Lung (tissue), 12 donors: ENCODE measurements around the gene SETX. TPM values are rescaled to one million over a fixed set of nuclear protein-coding genes. Genes with fewer than 3 reads are reported as not detected.

Experiments
- ATAC-seq: fragments of 200-7000 bp; cut with Tn5 transposase; one replicate; pipeline ENCODE4 v1.9.1; 2020; ENCODE audit warnings: moderate number of reproducible peaks; ENCODE audit not compliant: insufficient read depth, low FRiP score
- DNase-seq, 3 donors: peaks; one replicate each; pipeline ENCODE4 v3.0.0-alpha.2; 2013 to 2017
- H3K27ac ChIP-seq, 2 donors: one replicate each; pipeline ENCODE4 v1.5.1; 2013; ENCODE audit warnings: mild to moderate bottlenecking in 2 of 2, moderate library complexity in 2 of 2, control low read depth in 1 of 2, inconsistent platforms in 1 of 2, low read depth in 1 of 2, low read length in 1 of 2
- H3K27me3 ChIP-seq, 3 donors: one replicate each; pipeline ENCODE4 v1.5.1; 2013; ENCODE audit warnings: low read length in 2 of 3; ENCODE audit not compliant: control insufficient read depth in 3 of 3, insufficient read depth in 3 of 3
- H3K36me3 ChIP-seq, 4 donors: one replicate each; pipeline ENCODE4 v1.5.1; 2013; ENCODE audit warnings: low read length in 4 of 4, mild to moderate bottlenecking in 1 of 4, moderate library complexity in 1 of 4; ENCODE audit not compliant: control insufficient read depth in 4 of 4, insufficient read depth in 4 of 4
- H3K4me1 ChIP-seq, 5 donors: one replicate each; pipeline ENCODE4 v1.5.1; 2013; ENCODE audit warnings: low read length in 5 of 5, mild to moderate bottlenecking in 2 of 5, moderate library complexity in 1 of 5; ENCODE audit not compliant: control insufficient read depth in 5 of 5, insufficient read depth in 5 of 5
- H3K4me3 ChIP-seq: one replicate; pipeline ENCODE4 v1.5.1; 2013; ENCODE audit warnings: mild to moderate bottlenecking, control low read depth, moderate library complexity
- H3K9ac ChIP-seq, 2 donors: one replicate each; pipeline ENCODE4 v1.5.1; 2013; ENCODE audit warnings: low read length in 2 of 2, control low read depth in 1 of 2; ENCODE audit not compliant: insufficient read depth in 1 of 2
- H3K9me3 ChIP-seq, 4 donors: one replicate each; pipeline ENCODE4 v1.5.1; 2013; ENCODE audit warnings: low read length in 3 of 4, mild to moderate bottlenecking in 1 of 4, moderate library complexity in 1 of 4; ENCODE audit not compliant: control insufficient read depth in 4 of 4, insufficient read depth in 3 of 4
- WGBS, 2 donors: extraction: QIAGEN DNeasy Blood & Tissue Kit; methylation state at CpG; one replicate each; pipeline ENCODE4 v1.1.7; 2013; 5-methylcytosine and 5-hydroxymethylcytosine counted together
- polyA plus RNA-seq, 2 donors: library from polyadenylated mRNA; stranded (reverse); fragments of 200-250 nt; gene quantifications; one replicate each; pipeline ENCODE4 v1.2.1, GENCODE V29; 2013
- total RNA-seq, 2 donors: library from RNA; depleted of rRNA in 1 of 2; stranded (reverse); fragments of >200 nt in 1 of 2; gene quantifications; one replicate each; pipeline ENCODE4 v1.2.1, GENCODE V29; 2014 to 2021
- TF ChIP-seq, protein P1 (sequence below): IDR thresholded peaks from 2 replicates; pipeline ENCODE4 v1.5.1; 2012; ENCODE audit warnings: mild to moderate bottlenecking; ENCODE audit errors: control extremely low read depth, extremely low read depth
- donor health status: control.
- donor health status: control.
- donor health status: Bipolar disorder and iron deficiency.
- donor health status: healthy.
- donor health status: DM: yes; HTN: yes; CAD: no.

Gene SETX
- total and polyA plus RNA-seq, 4 donors, result 14.6 to 90.0 (median 34.2) TPM

DNA sequence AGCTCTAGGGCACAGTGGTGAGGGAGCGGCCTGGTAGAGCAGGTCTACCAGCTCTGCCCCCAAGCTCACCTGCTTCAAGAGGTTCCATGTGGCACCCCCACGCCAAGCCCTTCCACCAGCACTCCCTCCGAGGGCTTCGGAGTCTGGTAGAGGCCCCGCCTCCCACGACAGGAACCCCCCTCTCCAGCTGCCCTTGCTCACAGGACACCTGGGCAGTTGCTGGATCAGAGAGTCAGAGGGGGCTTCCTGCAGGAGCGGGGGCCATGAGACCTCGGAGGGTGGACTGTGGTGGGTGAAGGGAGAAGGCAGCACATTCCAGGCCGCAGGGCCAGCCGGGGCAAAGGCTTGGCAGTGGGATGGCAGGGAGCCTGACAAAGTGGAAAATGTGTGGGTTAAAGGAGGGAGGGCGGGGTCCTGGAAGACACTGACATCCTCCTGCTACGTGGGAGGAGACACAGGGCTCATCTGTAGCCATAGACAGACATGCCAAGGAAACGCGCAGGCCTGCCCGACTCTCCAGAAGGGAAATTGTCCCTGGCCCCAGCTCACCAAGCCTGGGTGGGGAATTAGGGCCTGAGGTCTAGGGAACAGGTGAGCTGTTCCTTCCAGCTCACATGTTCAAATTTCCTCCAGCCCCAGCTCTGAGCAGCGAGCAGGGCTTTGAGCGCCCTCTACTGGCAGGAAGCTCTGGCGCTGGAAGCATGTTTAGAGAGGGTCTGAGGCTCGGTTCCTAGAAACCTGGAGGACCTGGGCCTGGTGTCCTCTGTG is 118.7 kb downstream of the SETX start:
- H3K4me3 ChIP-seq, result no peak overlapping the region
- H3K4me1 ChIP-seq, result peaks cover 0 to 6% (median 5%) of the 10 kb centered on the region in 5 donors
- H3K9ac ChIP-seq, result no peak overlapping the region
- TF ChIP-seq, protein P1, sequence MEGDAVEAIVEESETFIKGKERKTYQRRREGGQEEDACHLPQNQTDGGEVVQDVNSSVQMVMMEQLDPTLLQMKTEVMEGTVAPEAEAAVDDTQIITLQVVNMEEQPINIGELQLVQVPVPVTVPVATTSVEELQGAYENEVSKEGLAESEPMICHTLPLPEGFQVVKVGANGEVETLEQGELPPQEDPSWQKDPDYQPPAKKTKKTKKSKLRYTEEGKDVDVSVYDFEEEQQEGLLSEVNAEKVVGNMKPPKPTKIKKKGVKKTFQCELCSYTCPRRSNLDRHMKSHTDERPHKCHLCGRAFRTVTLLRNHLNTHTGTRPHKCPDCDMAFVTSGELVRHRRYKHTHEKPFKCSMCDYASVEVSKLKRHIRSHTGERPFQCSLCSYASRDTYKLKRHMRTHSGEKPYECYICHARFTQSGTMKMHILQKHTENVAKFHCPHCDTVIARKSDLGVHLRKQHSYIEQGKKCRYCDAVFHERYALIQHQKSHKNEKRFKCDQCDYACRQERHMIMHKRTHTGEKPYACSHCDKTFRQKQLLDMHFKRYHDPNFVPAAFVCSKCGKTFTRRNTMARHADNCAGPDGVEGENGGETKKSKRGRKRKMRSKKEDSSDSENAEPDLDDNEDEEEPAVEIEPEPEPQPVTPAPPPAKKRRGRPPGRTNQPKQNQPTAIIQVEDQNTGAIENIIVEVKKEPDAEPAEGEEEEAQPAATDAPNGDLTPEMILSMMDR, result peak; percentile 94
- DNase-seq (peak; percentile 70 to 77 (median 75)), ATAC-seq (no peak)
- 44% methylated on average over 18 to 19 of the region's 19 CpGs for WGBS, 2 donors
- H3K9me3 ChIP-seq, result no peaks in the 10 kb centered on the region
- H3K27me3 ChIP-seq, result peaks cover 0 to 13% (median 0%) of the 10 kb centered on the region in 3 donors
- H3K36me3 ChIP-seq, result no peaks in the 10 kb centered on the region
- no peak overlapping the region for H3K27ac ChIP-seq

DNA sequence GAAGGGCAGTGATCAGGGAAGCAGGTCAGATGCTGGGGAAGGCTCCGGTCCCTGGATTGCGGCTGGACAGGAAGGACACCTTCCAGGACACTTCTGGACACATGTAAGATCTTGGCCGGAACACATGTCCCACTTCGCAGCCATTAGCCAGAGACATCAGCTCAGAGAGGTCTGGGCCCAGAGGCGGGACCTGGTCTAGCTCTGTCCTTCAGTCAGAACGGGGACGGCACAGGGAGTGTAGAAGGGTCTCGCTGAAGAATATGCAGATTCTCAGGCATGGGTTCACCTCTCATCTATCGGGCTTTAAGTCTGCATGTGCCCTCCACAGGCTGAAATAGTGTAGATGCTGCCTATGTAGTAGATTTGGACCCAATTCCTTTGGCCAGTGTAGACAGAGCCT is 119.7 kb downstream of the SETX start:
- TF ChIP-seq, protein P1, result no peak
- no peak overlapping the region for H3K4me3 ChIP-seq
- H3K36me3 ChIP-seq, result no peaks in the 10 kb centered on the region
- no peak overlapping the region for H3K27ac ChIP-seq
- no peaks in the 10 kb centered on the region for H3K9me3 ChIP-seq
- DNase-seq (no peak), ATAC-seq (no peak)
- peaks cover 0 to 13% (median 0%) of the 10 kb centered on the region in 3 donors for H3K27me3 ChIP-seq
- WGBS, 2 donors, result 83 to 87% methylated on average over 9 of the region's 9 CpGs
- H3K4me1 ChIP-seq, result peaks cover 0 to under 1% (median 0%) of the 10 kb centered on the region in 5 donors
- H3K9ac ChIP-seq, result no peak overlapping the region

DNA sequence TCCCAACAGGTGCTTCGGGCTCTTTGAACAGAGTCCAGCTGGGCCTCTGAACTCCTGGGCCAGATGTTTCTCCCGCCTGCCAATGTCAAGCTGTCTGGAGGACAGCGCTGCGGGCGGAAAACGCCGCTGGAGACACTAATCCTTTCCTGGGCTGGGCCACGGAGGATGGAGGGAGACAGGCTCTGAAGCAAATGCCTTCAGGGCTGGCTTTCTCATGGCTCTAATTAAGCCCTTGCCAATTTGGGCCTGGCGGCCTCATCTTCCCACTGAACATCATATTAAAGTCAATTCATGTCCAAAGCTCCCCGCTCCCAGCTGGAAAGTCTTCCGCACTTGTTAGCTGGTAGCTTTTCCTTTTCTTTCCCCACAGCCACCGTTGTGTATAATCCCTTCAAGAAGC is 120.3 kb downstream of the SETX start:
- Histone ChIP-seq H3K27me3 (peaks cover 0 to 13% (median 0%) of the 10 kb centered on the region in 3 donors), H3K27ac (no peak overlapping the region), H3K9me3 (no peaks in the 10 kb centered on the region), H3K9ac (no peak overlapping the region), H3K4me3 (no peak overlapping the region), H3K36me3 (no peaks in the 10 kb centered on the region), H3K4me1 (no peaks in the 10 kb centered on the region)
- no peak for DNase-seq
- WGBS, 2 donors, result 74 to 77% methylated on average over 12 of the region's 12 CpGs
- ATAC-seq, result no peak
- TF ChIP-seq, protein P1, result no peak
